HG03460 (cell line): ENCODE data around the gene ARMC2.
"Not testable (repeated sequence)": the region's sequence is repeated elsewhere in the genome, so short reads cannot be mapped to it uniquely, and the experiment has no call there.

Source experiments
- ATAC-seq: cut with Tn5 transposase; IDR thresholded peaks from one replicate; pipeline ENCODE4 v1.9.1; 2021; ENCODE audit not compliant: unreplicated experiment

The ARMC2 gene

GRCh38 chr6:108870357-108870756 lies 22.1 kb downstream of the ARMC2 start:
- no peak for ATAC-seq

DNA sequence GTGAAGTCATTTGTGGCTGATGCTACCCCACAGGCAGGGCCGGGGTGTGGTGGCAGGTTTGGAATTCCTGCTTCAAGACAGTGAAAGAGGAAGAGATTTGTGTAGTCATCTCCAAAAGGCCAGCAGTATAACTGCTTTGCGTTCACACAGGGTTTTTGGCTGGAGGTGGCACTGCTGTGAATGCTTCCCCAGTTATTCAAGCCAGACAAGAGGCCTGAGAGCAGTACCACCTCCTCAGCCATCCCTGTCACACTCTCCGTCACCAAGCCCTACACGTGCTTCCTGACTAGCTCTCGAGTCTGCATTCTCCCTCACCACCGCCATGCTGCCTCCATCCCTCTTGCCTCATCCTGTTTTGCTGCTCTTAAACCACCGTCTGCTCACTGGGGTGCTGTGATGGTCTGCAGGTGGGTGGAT lies 23.9 kb downstream of the ARMC2 start:
- no peak for ATAC-seq

DNA sequence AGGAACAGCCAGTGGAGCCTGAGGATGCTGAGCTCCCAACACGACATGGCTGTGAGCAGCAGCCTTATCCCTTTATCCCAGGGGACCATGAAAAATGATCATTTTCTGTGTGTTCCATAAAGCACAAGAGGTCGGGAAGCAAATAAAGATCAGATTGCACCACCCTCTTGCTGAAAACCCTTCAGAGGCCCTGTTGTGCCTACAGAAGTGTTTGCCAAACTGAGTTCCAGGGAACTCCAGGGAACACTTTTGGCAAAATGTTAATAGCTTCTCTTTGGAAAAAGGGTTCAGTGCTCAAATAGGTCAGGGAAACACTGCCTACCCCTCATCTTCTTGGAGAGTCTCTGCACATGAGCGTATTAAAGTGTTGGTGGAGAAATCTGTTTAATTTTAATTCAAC lies 24.4 kb downstream of the ARMC2 start:
- ATAC-seq = no peak

DNA sequence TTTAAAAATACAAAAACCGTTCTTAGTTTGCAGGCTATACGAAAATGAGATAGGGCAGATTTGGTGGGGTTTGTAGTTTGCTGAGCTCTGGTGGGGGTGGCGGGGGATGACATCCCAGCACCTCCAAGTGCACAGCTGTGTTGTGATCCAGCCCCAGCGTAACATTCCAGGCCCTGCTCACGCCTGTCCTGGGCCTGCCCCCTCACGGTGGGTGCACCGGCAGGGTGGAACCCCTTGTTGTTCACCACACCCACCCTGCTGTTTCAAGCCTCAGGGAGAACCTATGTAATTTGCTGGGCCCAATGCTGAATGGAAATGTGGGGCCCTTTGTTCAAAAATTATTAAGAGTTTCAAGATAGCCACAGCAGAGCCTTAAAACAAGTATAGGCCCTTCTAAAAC lies 25.0 kb downstream of the ARMC2 start:
- no peak for ATAC-seq

DNA sequence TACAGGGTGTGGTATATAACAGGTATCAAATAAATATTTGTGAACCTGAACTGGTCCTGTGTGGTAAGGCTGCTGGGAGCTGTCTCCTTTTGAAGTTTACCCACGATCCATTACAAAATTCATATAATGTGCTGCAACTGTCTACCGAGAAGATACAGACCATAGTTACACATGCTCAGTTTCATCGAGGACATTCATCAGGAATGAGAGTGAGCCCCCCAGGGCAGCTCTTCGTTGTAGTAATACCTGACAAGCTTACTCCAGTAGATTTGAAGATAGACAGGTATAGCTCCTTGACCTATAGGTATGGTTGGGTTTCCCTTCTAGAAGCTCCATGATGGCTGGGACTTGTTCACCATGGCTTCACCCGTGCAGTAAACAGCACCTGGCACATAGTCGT lies 25.7 kb downstream of the ARMC2 start:
- no peak for ATAC-seq

DNA sequence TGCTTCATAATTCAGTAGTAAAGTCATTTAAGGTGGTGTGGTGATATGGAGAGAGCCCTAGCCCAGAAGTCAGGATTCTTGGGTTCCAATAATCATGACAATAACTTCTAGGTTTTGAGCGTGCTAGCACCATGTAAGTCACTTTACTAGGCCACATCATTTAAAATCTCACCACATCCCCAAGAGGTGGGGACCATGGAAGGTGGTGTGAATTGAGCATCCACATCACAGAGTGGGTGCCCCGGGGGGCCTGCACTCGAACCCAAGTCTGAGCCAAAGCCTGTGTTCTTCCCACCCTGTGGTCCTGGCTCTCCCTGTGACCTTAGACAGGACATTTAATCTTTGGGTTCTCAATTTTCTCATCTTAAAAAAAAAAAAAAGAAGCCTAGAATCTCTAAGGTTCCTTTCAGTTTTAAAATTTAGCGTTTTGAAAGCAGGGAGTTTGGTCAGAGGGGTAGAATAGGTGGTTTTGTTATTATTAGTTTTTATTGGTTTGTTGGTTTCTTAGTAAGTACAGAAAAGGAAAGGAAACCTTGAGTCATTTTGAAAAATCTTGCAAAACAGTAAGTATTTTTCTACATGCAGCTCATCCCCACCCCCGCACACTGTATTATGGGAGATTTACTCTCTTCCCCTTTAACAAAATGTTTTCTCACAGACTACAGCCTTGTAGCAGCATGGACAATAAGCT lies 26.4 kb downstream of the ARMC2 start:
- ATAC-seq = peak; percentile 88

DNA sequence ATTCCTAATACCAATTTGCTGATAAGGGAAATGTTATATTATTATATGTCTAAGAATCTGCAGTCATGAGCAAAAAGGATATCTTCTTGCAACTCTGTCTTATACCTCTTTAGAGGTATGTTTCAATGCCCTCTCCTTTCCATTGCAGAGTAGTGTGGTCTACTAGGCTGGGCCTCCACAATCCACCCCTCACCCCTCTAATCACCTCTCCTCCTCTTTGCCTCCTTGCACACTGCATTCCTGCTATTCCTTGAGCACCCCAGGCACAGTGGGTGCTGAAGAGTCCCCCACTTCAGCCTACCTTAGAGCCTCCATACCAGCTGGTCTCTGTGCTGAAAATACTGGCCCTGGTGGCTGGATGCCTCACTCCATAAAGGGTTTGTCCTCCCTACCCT lies 26.9 kb downstream of the ARMC2 start:
- peak; percentile 18 for ATAC-seq

GRCh38 chr6:108877046-108877751 lies 29.0 kb downstream of the ARMC2 start:
- ATAC-seq = no peak

- no peak for ATAC-seq
These were observed 30.7 kb downstream of the ARMC2 start for GRCh38 chr6:108878942-108879341.

GRCh38 chr6:108883172-108883571 lies 35.0 kb downstream of the ARMC2 start:
- peak; percentile 80 for ATAC-seq

- ATAC-seq = no peak
These were observed 36.2 kb downstream of the ARMC2 start for GRCh38 chr6:108884211-108885059.

DNA sequence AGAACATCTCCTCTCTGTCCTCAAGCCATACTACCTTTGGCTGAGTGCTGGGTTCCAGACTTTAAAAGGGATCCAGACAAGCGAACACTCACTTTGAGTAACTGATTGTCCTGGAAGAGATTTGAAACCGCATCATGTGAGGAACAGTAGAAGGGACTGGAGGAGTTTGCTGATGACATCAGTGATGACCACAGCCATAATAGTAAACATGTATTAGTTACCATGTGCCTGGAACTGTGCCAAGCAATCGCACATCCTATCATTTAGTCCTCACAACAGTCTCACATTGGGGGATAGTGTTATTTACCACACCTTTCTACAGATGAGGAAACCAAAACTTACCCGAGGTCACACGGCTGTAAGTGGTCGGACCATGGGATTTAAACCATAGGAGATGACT lies 39.8 kb downstream of the ARMC2 start:
- no peak for ATAC-seq

- ATAC-seq = no peak
These were observed 40.5 kb downstream of the ARMC2 start for GRCh38 chr6:108888745-108889144.

GRCh38 chr6:108890898-108891297 lies 42.7 kb downstream of the ARMC2 start:
- ATAC-seq = not testable (repeated sequence)

GRCh38 chr6:108895571-108895970 lies 47.3 kb downstream of the ARMC2 start:
- ATAC-seq = no peak

- no peak for ATAC-seq
These were observed 48.0 kb downstream of the ARMC2 start for GRCh38 chr6:108896111-108896661.

DNA sequence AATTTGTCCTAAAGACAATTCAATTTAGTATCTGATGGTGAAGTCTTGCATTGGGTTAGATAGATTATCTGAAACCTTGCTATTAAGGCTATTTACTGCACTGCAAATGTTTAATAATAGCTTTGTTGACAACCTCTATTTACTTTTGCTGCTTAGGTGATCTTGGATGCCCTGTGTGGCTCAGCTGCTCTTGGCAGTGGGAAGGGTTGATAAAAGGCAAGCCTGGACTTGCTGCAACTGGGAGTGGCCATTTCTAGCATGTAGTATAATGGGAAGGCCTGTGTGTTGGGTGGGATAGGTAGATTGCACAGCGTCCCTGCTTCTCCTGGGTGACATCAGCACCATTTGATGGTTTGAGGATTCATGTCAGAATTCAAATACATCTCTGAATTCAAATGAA lies 49.1 kb downstream of the ARMC2 start:
- ATAC-seq = no peak

- ATAC-seq = no peak
These were observed 54.2 kb downstream of the ARMC2 start for GRCh38 chr6:108902382-108902792.

- no peak for ATAC-seq
These were observed 55.6 kb downstream of the ARMC2 start for GRCh38 chr6:108903796-108904195.

DNA sequence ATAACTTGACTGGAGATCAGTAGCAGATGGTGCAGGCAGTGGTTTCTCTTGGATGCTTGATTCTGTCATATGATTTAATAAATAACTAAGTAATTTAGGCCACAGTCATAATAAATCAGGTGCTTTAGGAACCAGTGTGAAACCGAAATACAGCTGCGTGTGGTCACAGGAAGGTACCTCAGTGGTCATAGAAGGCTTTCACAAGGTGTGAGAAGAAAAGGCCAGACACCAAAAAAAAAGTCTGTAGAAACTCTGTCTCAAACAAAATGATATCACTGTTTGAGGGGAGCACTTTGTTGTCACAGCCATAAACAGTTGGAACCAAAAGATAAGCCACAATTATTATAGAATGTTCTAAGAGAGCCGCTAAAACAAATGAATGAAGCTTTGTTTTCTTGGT lies 56.5 kb downstream of the ARMC2 start:
- ATAC-seq = peak; percentile 94

DNA sequence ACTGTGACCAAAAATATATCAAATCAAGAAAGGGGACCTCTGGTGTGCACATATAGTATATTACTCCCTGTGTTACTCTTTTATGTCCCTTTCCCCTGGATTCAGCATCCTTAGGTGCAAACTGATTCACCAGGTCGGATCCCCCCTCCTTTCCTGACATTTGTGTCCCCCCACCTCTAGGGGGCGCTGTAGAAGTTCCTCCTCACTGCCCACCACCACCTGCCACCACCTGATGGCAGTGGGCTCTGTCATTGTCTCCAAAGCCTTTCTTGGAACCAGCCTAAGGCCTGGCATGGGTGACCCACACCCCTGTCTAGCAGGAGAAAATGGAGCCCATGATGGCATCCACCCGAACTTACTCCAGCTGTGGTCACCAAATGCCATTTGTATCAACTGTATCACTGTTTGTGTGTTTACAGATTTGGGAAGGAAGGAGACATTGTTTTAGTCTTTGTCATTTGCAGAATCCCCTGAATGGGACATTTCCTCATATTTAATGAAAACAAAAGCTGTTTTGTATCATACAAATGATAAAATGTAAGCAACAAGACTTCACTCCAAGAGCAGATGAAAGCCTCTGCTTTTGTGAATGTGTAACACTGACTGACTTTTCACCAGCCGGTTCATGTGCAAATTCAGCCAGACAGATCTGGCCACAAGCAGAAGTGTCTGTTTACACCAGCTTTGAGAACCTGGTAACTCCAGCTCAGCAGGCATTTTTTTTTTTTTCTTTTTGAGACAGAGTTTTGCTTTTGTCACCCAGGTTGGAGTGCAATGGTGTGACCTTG lies 66.2 kb downstream of the ARMC2 start:
- ATAC-seq = no peak
